Testis (tissue), 3 donors: ENCODE results near the gene ZNF618. TPM values are rescaled to one million over a fixed set of nuclear protein-coding genes. Genes with fewer than 3 reads are reported as not detected.
A peak's percentile ranks its signal among the peaks of the same experiment; 100 is the strongest.

Source experiments
- DNase-seq: peaks from one replicate; pipeline ENCODE4 v3.0.0-alpha.2; 2019
- H3K27ac ChIP-seq, 2 donors: fragments of 200-600 bp; sonication (generic); one replicate each; pipeline ENCODE4 v1.5.1; 2019
- H3K27me3 ChIP-seq: fragments of 200-600 bp; sonication (generic); one replicate; pipeline ENCODE4 v1.5.1; 2019
- H3K36me3 ChIP-seq: fragments of 200-600 bp; sonication (generic); one replicate; pipeline ENCODE4 v1.5.1; 2017; ENCODE audit warnings: low read depth; ENCODE audit errors: missing control alignments
- H3K4me1 ChIP-seq: fragments of 200-600 bp; sonication (generic); one replicate; pipeline ENCODE4 v1.5.1; 2019
- H3K4me3 ChIP-seq, 2 donors: fragments of 200-600 bp; sonication (generic); one replicate each; pipeline ENCODE4 v1.5.1; 2017 to 2019
- H3K9me3 ChIP-seq: fragments of 200-600 bp; sonication (generic); one replicate; pipeline ENCODE4 v1.5.1; 2017
- CTCF ChIP-seq, 3 experiments: fragments of 450-650 bp in 2 of 3; fragments of 200-600 bp in 1 of 3; sonication (generic) in 1 of 3; IDR thresholded peaks; one replicate each; pipeline ENCODE4 v1.5.1; 2016 to 2019; ENCODE audit warnings: antibody characterized with exemption in 3 of 3, mild to moderate bottlenecking in 2 of 3, moderate library complexity in 1 of 3
- POLR2A ChIP-seq: fragments of 450-650 bp; IDR thresholded peaks from one replicate; pipeline ENCODE4 v1.6.1; 2017; ENCODE audit warnings: antibody characterized with exemption, mild to moderate bottlenecking, moderate library complexity
- WGBS, 2 donors: methylation state at CpG; one replicate each; pipeline ENCODE4 v1.1.5; 2018; 5-methylcytosine and 5-hydroxymethylcytosine counted together
- intact Hi-C: fragments of 100-400 bp; cut with DNase I; formaldehyde crosslinking; loops from one replicate; pipeline ENCODE4 v1.15.1; 2023; ENCODE audit warnings: low total_unique reads
- polyA plus RNA-seq: library from polyadenylated mRNA; stranded (reverse); fragments of 350-450 nt; fragmentation: Illumina TruSeq; extraction: RNeasy Lipid Tissue Mini Kit (QIAGEN cat#74804); gene quantifications from one replicate; pipeline ENCODE4 v1.2.3, GENCODE V29; 2014; ENCODE audit warnings: low read depth, low replicate concordance; ENCODE audit not compliant: insufficient read depth
- total RNA-seq, 2 donors: library from RNA; depleted of rRNA; stranded (reverse); fragments of >200 nt; gene quantifications; one replicate each; pipeline ENCODE4 v1.2.3, GENCODE V29; 2016

ZNF618 gene
- total and polyA plus RNA-seq, 3 donors from 2014 or later: 6.8 to 15.2 (median 14.6) TPM

- H3K27me3 ChIP-seq: no peaks in the 10 kb centered on the region
- no peaks in the 10 kb centered on the region for H3K4me1 ChIP-seq
- H3K27ac ChIP-seq: peak overlapping the region in 1 of 2 donors; percentile 29
- 10 to 38% methylated on average over 1 of the region's 1 CpG for WGBS, 2 donors
- no peak overlapping the region for H3K4me3 ChIP-seq
- no peaks in the 10 kb centered on the region for H3K36me3 ChIP-seq
- TF ChIP-seq POLR2A (no peak), CTCF (IDR thresholded peaks at IDR 0.05) (no peak)
- DNase-seq: no peak
- H3K9me3 ChIP-seq: no peaks in the 10 kb centered on the region
- intact Hi-C loops: no loop called here
These were observed 9.9 kb downstream of the ZNF618 start for GRCh38 chr9:113886026-113886369.

GRCh38 chr9:113886466-113886865 lies 10.4 kb downstream of the ZNF618 start:
- 10 to 22% methylated on average over 1 of the region's 1 CpG for WGBS, 2 donors
- intact Hi-C loops: no loop called here
- Histone ChIP-seq H3K36me3 (no peaks in the 10 kb centered on the region), H3K27ac (no peak overlapping the region), H3K4me3 (no peak overlapping the region), H3K9me3 (no peaks in the 10 kb centered on the region), H3K27me3 (no peaks in the 10 kb centered on the region), H3K4me1 (no peaks in the 10 kb centered on the region)
- DNase-seq: no peak
- TF ChIP-seq POLR2A: no peak
- no peak for TF ChIP-seq CTCF (IDR thresholded peaks at IDR 0.05)

- no peak overlapping the region for H3K27ac ChIP-seq
- DNase-seq: no peak
These were observed 10.8 kb downstream of the ZNF618 start for GRCh38 chr9:113886933-113887332.

GRCh38 chr9:113887436-113887835 lies 11.3 kb downstream of the ZNF618 start:
- H3K27me3 ChIP-seq: no peaks in the 10 kb centered on the region
- no peaks in the 10 kb centered on the region for H3K9me3 ChIP-seq
- TF ChIP-seq POLR2A (no peak), CTCF (IDR thresholded peaks at IDR 0.05) (no peak)
- no peak for DNase-seq
- intact Hi-C loops: no loop called here
- H3K4me3 ChIP-seq: no peak overlapping the region
- H3K4me1 ChIP-seq: no peaks in the 10 kb centered on the region
- H3K36me3 ChIP-seq: no peaks in the 10 kb centered on the region
- 75 to 76% methylated on average over 5 of the region's 5 CpGs for WGBS, 2 donors
- no peak overlapping the region for H3K27ac ChIP-seq

More at GRCh38 chr9:113886933-113887332, 10.8 kb downstream of the ZNF618 start:
- 47 to 68% methylated on average over 2 of the region's 2 CpGs for WGBS, 2 donors
- Histone ChIP-seq H3K4me3 (no peak overlapping the region), H3K27me3 (no peaks in the 10 kb centered on the region), H3K4me1 (no peaks in the 10 kb centered on the region), H3K9me3 (no peaks in the 10 kb centered on the region), H3K36me3 (no peaks in the 10 kb centered on the region)
- TF ChIP-seq CTCF (IDR thresholded peaks at IDR 0.05): no peak
- no peak for TF ChIP-seq POLR2A
- intact Hi-C loops: no loop called here

- Histone ChIP-seq H3K4me3 (no peak overlapping the region), H3K36me3 (no peaks in the 10 kb centered on the region), H3K4me1 (no peaks in the 10 kb centered on the region), H3K9me3 (no peaks in the 10 kb centered on the region), H3K27me3 (no peaks in the 10 kb centered on the region), H3K27ac (no peak overlapping the region)
- no peak for DNase-seq
- TF ChIP-seq CTCF (IDR thresholded peaks at IDR 0.05) (no peak), POLR2A (no peak)
- 85 to 87% methylated on average over 8 of the region's 8 CpGs for WGBS, 2 donors
- intact Hi-C loops: no loop called here
These were observed 12.2 kb downstream of the ZNF618 start for GRCh38 chr9:113888336-113888735.
